ENCODE data around the gene LRRC3.

GRCh38 chr21:44445145-44445812 lies 10.0 kb upstream of the LRRC3 start:
- TF ChIP-seq CTCF (conservative IDR thresholded peaks at IDR 0.05; ENCODE audit: low read length) = no peak
- TF ChIP-seq EZH2phosphoT487 (IDR thresholded peaks at IDR 0.05; ENCODE audit: borderline replicate concordance, low read depth, low read length) = no peak
